Thoracic aorta (tissue), 2 donors: Measurements from ENCODE around the gene ATP1B2. TPM values are rescaled to one million over a fixed set of nuclear protein-coding genes. Genes with fewer than 3 reads are reported as not detected.

Experiments
- ATAC-seq: fragments of 150-250 bp; one replicate; pipeline ENCODE4 v1.8.0; 2017; ENCODE audit warnings: low read depth; ENCODE audit not compliant: insufficient number of reproducible peaks, low FRiP score
- DNase-seq: peaks from one replicate; pipeline ENCODE4 v3.0.0-alpha.2; 2020; ENCODE audit warnings: low spot score
- H3K27ac ChIP-seq, 2 donors: fragments of 200-600 bp; sonication (generic); 1 replicate in 1 of 2; 2 replicates in 1 of 2; pipeline ENCODE4 v1.5.1; 2016; ENCODE audit warnings: mild to moderate bottlenecking in 2 of 2, moderate library complexity in 2 of 2
- H3K27me3 ChIP-seq: fragments of 200-600 bp; sonication (generic); replicated peaks from 2 replicates; pipeline ENCODE4 v1.6.0; 2016; ENCODE audit warnings: mild to moderate bottlenecking; ENCODE audit not compliant: insufficient read depth
- H3K36me3 ChIP-seq: fragments of 200-600 bp; sonication (generic); one replicate; pipeline ENCODE4 v1.5.1; 2016
- H3K4me1 ChIP-seq, 2 donors: fragments of 200-600 bp; sonication (generic); 1 replicate in 1 of 2; 2 replicates in 1 of 2; pipeline versions ENCODE4 v1.5.1 to v1.6.0; 2016; ENCODE audit warnings: low read depth in 2 of 2, mild to moderate bottlenecking in 1 of 2; ENCODE audit not compliant: control insufficient read depth in 1 of 2
- H3K4me3 ChIP-seq: fragments of 200-600 bp; sonication (generic); 2 replicates; pipeline ENCODE4 v1.5.1; 2016; ENCODE audit warnings: mild to moderate bottlenecking
- H3K9me3 ChIP-seq: fragments of 200-600 bp; sonication (generic); 2 replicates; pipeline ENCODE4 v1.5.1; 2016
- CTCF ChIP-seq: fragments of 200-600 bp; sonication (generic); IDR thresholded peaks from one replicate; pipeline ENCODE4 v1.5.1; 2019; ENCODE audit warnings: antibody characterized with exemption
- total RNA-seq, 2 donors: library from RNA; depleted of rRNA; stranded (reverse); fragments of >200 nt; gene quantifications; one replicate each; pipeline versions ENCODE4 v1.1.0 to v1.2.3, GENCODE V29; 2016

ATP1B2 gene
- total RNA-seq, 2 donors from 2014 or later = 1.1 to 1.4 TPM

DNA sequence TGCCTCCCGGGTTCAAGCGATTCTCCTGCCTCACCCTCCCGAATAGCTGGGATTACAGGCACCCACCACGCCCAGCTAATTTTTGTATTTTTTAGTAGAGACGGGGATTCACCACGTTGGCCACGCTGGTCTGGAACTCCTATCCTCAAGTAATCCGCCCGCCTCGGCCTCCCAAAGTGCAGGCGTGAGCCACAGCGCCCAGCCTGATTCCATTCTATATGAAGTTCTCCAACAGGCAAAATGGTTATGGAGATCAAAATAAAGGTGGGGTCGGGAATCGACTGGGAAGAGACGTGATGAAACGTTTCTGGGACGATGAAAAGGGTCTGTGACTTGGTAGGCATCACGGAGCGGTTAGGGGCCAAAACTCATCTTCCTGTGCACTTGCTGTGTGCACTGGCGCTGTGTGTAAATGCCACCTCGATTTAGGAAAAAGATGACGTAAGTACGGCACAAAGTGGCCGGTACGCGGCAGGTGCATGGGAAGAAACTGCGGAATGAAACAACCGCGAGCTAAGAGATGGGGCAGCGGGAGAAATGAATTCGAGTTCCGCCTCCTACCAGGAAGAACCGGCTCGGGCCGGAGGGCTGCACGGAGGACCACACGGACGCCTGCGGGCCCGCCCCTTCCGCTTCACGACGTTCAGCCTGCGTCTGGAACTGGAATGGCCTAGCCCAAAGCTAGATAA is 35.0 kb downstream of the ATP1B2 start:
- TF ChIP-seq CTCF = no peak
- Histone ChIP-seq H3K4me3 (peak overlapping the region; percentile 88), H3K4me1 (peaks cover 14 to 23% of the 10 kb centered on the region in 2 donors), H3K27me3 (no peaks in the 10 kb centered on the region), H3K9me3 (no peaks in the 10 kb centered on the region), H3K27ac (peak overlapping the region; percentile 98 to 99), H3K36me3 (no peaks in the 10 kb centered on the region)
- ATAC-seq (peak; percentile 77), DNase-seq (peak; percentile 61)

DNA sequence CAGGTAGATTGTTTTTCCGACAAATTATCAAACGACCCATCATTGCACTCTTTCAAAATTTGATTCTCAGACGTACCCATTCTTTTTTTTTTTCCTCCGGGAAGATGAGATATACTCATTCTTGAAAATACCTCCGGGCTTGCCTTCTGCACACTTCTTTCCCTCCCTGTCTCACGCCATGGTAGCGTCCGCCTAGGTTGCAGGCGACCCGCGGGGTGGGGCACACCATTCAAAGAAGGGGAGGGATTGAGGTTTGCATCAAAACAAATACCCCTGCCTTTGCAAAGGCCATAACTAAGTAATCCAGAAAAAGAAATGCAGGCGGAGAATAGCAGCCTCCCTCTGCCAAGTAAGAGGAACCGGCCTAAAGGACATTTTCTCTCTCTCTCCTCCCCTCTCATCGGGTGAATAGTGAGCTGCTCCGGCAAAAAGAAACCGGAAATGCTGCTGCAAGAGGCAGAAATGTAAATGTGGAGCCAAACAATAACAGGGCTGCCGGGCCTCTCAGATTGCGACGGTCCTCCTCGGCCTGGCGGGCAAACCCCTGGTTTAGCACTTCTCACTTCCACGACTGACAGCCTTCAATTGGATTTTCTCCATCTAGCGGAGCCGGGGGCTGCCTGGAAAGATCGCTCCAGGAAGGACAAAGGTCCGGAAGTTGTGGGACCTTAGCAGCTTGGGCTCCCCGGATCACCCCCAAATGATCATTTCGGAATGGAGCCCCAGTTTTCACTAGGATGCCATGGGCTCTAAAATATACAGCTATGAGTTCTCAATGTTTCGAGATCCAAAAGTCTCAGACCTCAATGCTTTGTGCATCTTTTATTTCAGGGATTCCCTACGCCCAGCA is 35.7 kb downstream of the ATP1B2 start:
- DNase-seq (peak; percentile 38), ATAC-seq (peak; percentile 20)
- no peak for TF ChIP-seq CTCF
- H3K27me3 ChIP-seq = no peaks in the 10 kb centered on the region
- peaks cover 14 to 23% of the 10 kb centered on the region in 2 donors for H3K4me1 ChIP-seq
- no peaks in the 10 kb centered on the region for H3K9me3 ChIP-seq
- H3K27ac ChIP-seq = peak overlapping the region; percentile 98 to 99
- peak overlapping the region; percentile 88 for H3K4me3 ChIP-seq
- H3K36me3 ChIP-seq = no peaks in the 10 kb centered on the region

DNA sequence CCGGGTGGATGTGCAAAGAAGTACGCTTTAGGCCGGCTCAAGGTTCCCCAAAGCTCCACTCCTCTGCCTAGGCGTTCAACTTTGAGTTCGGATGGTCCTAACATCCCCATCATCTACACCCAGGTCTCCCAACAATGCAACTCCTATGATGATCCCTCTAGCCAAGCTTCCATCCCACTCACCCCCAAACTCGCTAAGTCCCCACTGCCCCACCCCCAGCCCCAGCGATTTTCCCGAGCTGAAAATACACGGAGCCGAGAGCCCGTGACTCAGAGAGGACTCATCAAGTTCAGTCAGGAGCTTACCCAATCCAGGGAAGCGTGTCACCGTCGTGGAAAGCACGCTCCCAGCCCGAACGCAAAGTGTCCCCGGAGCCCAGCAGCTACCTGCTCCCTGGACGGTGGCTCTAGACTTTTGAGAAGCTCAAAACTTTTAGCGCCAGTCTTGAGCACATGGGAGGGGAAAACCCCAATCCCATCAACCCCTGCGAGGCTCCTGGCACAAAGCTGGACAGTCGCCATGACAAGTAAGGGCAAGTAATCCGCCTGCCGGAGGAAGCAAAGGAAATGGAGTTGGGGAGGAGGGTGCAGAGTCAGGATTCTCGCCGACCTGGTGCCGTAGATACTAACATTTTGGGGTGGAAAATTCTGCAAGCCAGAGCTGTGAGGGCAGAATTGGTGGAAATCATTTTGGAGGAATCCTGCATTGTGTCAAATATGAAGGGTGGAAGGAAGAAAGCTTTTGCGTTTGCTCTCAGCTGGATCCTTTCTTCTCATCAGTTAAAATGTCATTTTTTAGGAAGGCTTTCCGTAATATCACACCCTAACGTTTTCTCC is 36.6 kb downstream of the ATP1B2 start, which contains the start of gene TP53:
TP53 (minus strand) TSS at position 419 of the 836 bp plus-strand sequence. CDS start 10,896 bp downstream, outside the sequence.
- Histone ChIP-seq H3K4me3 (peak within 1 kb of the TSS; percentile 88), H3K4me1 (peaks cover 14 to 23% of the 10 kb centered on the region in 2 donors), H3K36me3 (no peaks in the 10 kb centered on the region), H3K27me3 (no peaks in the 10 kb centered on the region), H3K9me3 (no peaks in the 10 kb centered on the region), H3K27ac (peak within 1 kb of the TSS; percentile 98 to 99)
- ATAC-seq = peak; percentile 13
- peak; percentile 68 for DNase-seq
- no peak for TF ChIP-seq CTCF

DNA sequence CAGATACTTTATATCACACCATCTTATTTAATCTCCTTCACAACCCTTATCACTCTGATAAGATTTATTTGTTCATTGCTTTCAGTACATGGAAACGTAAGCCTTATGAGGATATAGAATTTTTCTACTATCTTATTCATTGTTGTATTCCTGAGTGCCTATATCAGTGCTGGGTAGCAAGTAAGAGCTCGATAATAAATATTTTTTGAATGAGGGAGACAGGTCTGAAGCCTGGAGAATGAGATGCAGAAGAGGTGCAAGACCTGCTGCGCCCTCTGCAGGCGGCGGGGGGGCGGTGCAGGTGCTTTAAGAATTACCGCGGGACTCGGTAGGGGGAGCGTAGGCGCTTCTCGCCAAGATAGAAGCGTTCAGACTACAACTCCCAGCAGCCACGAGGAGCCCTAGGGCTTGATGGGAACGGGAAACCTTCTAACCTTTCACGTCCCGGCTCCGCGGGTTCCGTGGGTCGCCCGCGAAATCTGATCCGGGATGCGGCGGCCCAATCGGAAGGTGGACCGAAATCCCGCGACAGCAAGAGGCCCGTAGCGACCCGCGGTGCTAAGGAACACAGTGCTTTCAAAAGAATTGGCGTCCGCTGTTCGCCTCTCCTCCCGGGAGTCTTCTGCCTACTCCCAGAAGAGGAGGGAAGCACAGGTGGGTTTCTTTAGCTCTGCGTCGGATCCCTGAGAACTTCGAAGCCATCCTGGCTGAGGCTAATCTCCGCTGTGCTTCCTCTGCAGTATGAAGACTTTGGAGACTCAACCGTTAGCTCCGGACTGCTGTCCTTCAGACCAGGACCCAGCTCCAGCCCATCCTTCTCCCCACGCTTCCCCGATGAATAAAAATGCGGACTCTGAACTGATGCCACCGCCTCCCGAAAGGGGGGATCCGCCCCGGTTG is 37.4 kb downstream of the ATP1B2 start, which contains the start of gene WRAP53:
WRAP53 (plus strand) TSS at position 570 of the 900 bp plus-strand sequence; CDS start at position 742, 172 bp downstream.
- DNase-seq (peak; percentile 94), ATAC-seq (peak; percentile 88)
- peak; percentile 99 for TF ChIP-seq CTCF
- H3K27ac ChIP-seq = peak within 1 kb of the TSS; percentile 98 to 99
- no peaks in the 10 kb centered on the region for H3K36me3 ChIP-seq
- H3K27me3 ChIP-seq = no peaks in the 10 kb centered on the region
- H3K9me3 ChIP-seq = no peaks in the 10 kb centered on the region
- peaks cover 14 to 23% of the 10 kb centered on the region in 2 donors for H3K4me1 ChIP-seq
- peak within 1 kb of the TSS; percentile 88 for H3K4me3 ChIP-seq
